22Rv1 (cell line): ENCODE results near the gene BCAS1.
"Not testable (repeated sequence)": the region's sequence is repeated elsewhere in the genome, so short reads cannot be mapped to it uniquely, and the experiment has no call there.

Experiments used
- H3K27ac ChIP-seq: fragments of 450-650 bp; 2 replicates; pipeline ENCODE4 v1.5.1; 2017
- CTCF ChIP-seq: fragments of 450-650 bp; IDR thresholded peaks from 2 replicates; pipeline ENCODE4 v1.5.1; 2017; ENCODE audit warnings: mild to moderate bottlenecking
- ZFX ChIP-seq: fragments of 450-650 bp; IDR thresholded peaks from 2 replicates; pipeline ENCODE4 v1.6.1; 2017; ENCODE audit warnings: antibody characterized with exemption, borderline replicate concordance

The BCAS1 gene

GRCh38 chr20:53981752-53982437, 88.5 kb downstream of the BCAS1 start:
- no peak overlapping the region for H3K27ac ChIP-seq
- no peak for TF ChIP-seq ZFX
- TF ChIP-seq CTCF, result no peak

GRCh38 chr20:53981130-53981529, 89.3 kb downstream of the BCAS1 start:
- TF ChIP-seq CTCF (no peak), ZFX (no peak)
- H3K27ac ChIP-seq, result no peak overlapping the region

- H3K27ac ChIP-seq, result no peak overlapping the region
- TF ChIP-seq CTCF (no peak), ZFX (no peak)
Measured at GRCh38 chr20:53980031-53980465, 90.3 kb downstream of the BCAS1 start.

GRCh38 chr20:53978497-53978896, 91.9 kb downstream of the BCAS1 start:
- no peak for TF ChIP-seq CTCF
- no peak for TF ChIP-seq ZFX
- H3K27ac ChIP-seq, result no peak overlapping the region

- no peak overlapping the region for H3K27ac ChIP-seq
- TF ChIP-seq CTCF, result no peak
- TF ChIP-seq ZFX, result no peak
Measured at GRCh38 chr20:53977391-53977790, 93.0 kb downstream of the BCAS1 start.

GRCh38 chr20:53975761-53976160, 94.6 kb downstream of the BCAS1 start:
- no peak overlapping the region for H3K27ac ChIP-seq
- no peak for TF ChIP-seq CTCF
- no peak for TF ChIP-seq ZFX

GRCh38 chr20:53974785-53975555, 95.4 kb downstream of the BCAS1 start:
- TF ChIP-seq ZFX, result no peak
- no peak for TF ChIP-seq CTCF

GRCh38 chr20:53973882-53974281, 96.5 kb downstream of the BCAS1 start:
- not testable (repeated sequence) for H3K27ac ChIP-seq

More at GRCh38 chr20:53974785-53975555, 95.4 kb downstream of the BCAS1 start:
- H3K27ac ChIP-seq, result no peak overlapping the region
